Activated CD4-positive, alpha-beta T cell treated with anti-CD3 and anti-CD28 coated beads, Interleukin-2, amount 50 U/mL, for 48 hours (primary cell): ENCODE measurements around the gene CIZ1.
"Not testable (repeated sequence)": the region's sequence is repeated elsewhere in the genome, so short reads cannot be mapped to it uniquely, and the experiment has no call there.

ENCODE experiments used
- DNase-seq, 2 experiments: peaks; one replicate each; pipeline ENCODE4 v3.0.0-alpha.2; 2020

CIZ1 gene

GRCh38 chr9:128188209-128188608, 3.2 kb downstream of the CIZ1 start:
- DNase-seq, result no peak

GRCh38 chr9:128187361-128187760, 4.0 kb downstream of the CIZ1 start:
- no peak for DNase-seq

- DNase-seq, result no peak
Measured at GRCh38 chr9:128185979-128186965, 5.1 kb downstream of the CIZ1 start.

- DNase-seq, result no peak
Measured at GRCh38 chr9:128182893-128183588, 8.3 kb downstream of the CIZ1 start.

- DNase-seq, result not testable (repeated sequence)
Measured at GRCh38 chr9:128181480-128181879, 9.9 kb downstream of the CIZ1 start.

GRCh38 chr9:128180447-128180846, 10.9 kb downstream of the CIZ1 start:
- no peak for DNase-seq

GRCh38 chr9:128180001-128180400, 11.4 kb downstream of the CIZ1 start:
- DNase-seq, result no peak

GRCh38 chr9:128178806-128179431, 12.5 kb downstream of the CIZ1 start:
- DNase-seq, result no peak

- DNase-seq, result no peak
Measured at GRCh38 chr9:128175726-128176125, 15.6 kb downstream of the CIZ1 start.

GRCh38 chr9:128175102-128175563, 16.2 kb downstream of the CIZ1 start:
- no peak for DNase-seq

- DNase-seq, result no peak
Measured at GRCh38 chr9:128174062-128174461, 17.3 kb downstream of the CIZ1 start.

- DNase-seq, result no peak
Measured at GRCh38 chr9:128169925-128170324, 21.4 kb downstream of the CIZ1 start.

GRCh38 chr9:128169492-128169891, 21.9 kb downstream of the CIZ1 start:
- no peak for DNase-seq

- no peak for DNase-seq
Measured at GRCh38 chr9:128168731-128169308, 22.6 kb downstream of the CIZ1 start.

- no peak for DNase-seq
Measured at GRCh38 chr9:128167209-128167608, 24.2 kb downstream of the CIZ1 start.

- DNase-seq, result no peak
Measured at GRCh38 chr9:128166169-128166568, 25.2 kb downstream of the CIZ1 start.

GRCh38 chr9:128164307-128164885, 27.0 kb downstream of the CIZ1 start:
- no peak for DNase-seq

- DNase-seq, result no peak
Measured at GRCh38 chr9:128163523-128164306, 27.7 kb downstream of the CIZ1 start.

- DNase-seq, result no peak
Measured at GRCh38 chr9:128163027-128163515, 28.3 kb downstream of the CIZ1 start.

- DNase-seq, result no peak
Measured at GRCh38 chr9:128162215-128163026, 29.0 kb downstream of the CIZ1 start.
